Epithelial cell of esophagus (primary cell): ENCODE data around the gene ZNF837.

ENCODE experiments used
- DNase-seq: peaks from one replicate; pipeline ENCODE4 v3.0.0; 2010; ENCODE audit warnings: low read depth
- H3K4me3 ChIP-seq: 2 replicates; pipeline ENCODE4 v1.5.1; 2011; ENCODE audit warnings: mild to moderate bottlenecking, low read length, control low read depth
- CTCF ChIP-seq: IDR thresholded peaks from 2 replicates; pipeline ENCODE4 v1.5.1; 2011; ENCODE audit warnings: low read depth, mild to moderate bottlenecking, low read length, control low read depth, inconsistent platforms; ENCODE audit not compliant: insufficient read depth; ENCODE audit errors: missing control alignments

Gene ZNF837

GRCh38 chr19:58330458-58330857 is 50.4 kb downstream of the ZNF837 start:
- H3K4me3 ChIP-seq: no peak overlapping the region
- TF ChIP-seq CTCF: no peak
- DNase-seq: peak; percentile 78

GRCh38 chr19:58328999-58329398 is 51.8 kb downstream of the ZNF837 start:
- no peak for DNase-seq
- no peak overlapping the region for H3K4me3 ChIP-seq
- no peak for TF ChIP-seq CTCF

- peak; percentile 98 for DNase-seq
- peak within 1 kb of the TSS; percentile 94 for H3K4me3 ChIP-seq
- TF ChIP-seq CTCF: no peak
Observed at GRCh38 chr19:58326914-58327726, 53.7 kb downstream of the ZNF837 start, which contains the start of gene ZSCAN22. TSS of gene ZSCAN22 (plus strand) at chr19:58326994. CDS start at chr19:58334803, 7,809 bp downstream.

- TF ChIP-seq CTCF: no peak
- no peak for DNase-seq
- H3K4me3 ChIP-seq: peak overlapping the region; percentile 94
Observed at GRCh38 chr19:58326501-58326913, 54.3 kb downstream of the ZNF837 start.

GRCh38 chr19:58325311-58326022 is 55.4 kb downstream of the ZNF837 start:
- H3K4me3 ChIP-seq: peak overlapping the region; percentile 94

GRCh38 chr19:58319241-58319640 is 61.6 kb downstream of the ZNF837 start:
- DNase-seq: peak; percentile 95
- no peak for TF ChIP-seq CTCF
- H3K4me3 ChIP-seq: no peak overlapping the region

More at GRCh38 chr19:58325311-58326022, 55.4 kb downstream of the ZNF837 start:
- no peak for TF ChIP-seq CTCF
- peak; percentile 77 for DNase-seq
